Left renal pelvis (tissue), 4 donors: ENCODE data around the gene WDR17. TPM values are rescaled to one million over a fixed set of nuclear protein-coding genes. Genes with fewer than 3 reads are reported as not detected.
"Not testable (repeated sequence)": the region's sequence is repeated elsewhere in the genome, so short reads cannot be mapped to it uniquely, and the experiment has no call there.

Source experiments
- DNase-seq, 4 donors: peaks; one replicate each; pipeline ENCODE4 v3.0.0-alpha.2; 2013; ENCODE audit warnings: low read depth in 4 of 4, low spot score in 3 of 4
- polyA plus RNA-seq, 4 donors: library from polyadenylated mRNA; unstranded; fragments of 120-200 nt; gene quantifications; one replicate each; pipeline ENCODE4 v1.2.1, GENCODE V29; 2013; ENCODE audit not compliant: insufficient read length in 4 of 4

The WDR17 gene
- polyA plus RNA-seq, 4 donors: 1.5 to 10.0 (median 7.4) TPM

GRCh38 chr4:176188654-176189053 lies 123.0 kb downstream of the WDR17 start:
- DNase-seq: no peak

- no peak for DNase-seq
Measured at GRCh38 chr4:176189891-176190795, 124.5 kb downstream of the WDR17 start.

DNA sequence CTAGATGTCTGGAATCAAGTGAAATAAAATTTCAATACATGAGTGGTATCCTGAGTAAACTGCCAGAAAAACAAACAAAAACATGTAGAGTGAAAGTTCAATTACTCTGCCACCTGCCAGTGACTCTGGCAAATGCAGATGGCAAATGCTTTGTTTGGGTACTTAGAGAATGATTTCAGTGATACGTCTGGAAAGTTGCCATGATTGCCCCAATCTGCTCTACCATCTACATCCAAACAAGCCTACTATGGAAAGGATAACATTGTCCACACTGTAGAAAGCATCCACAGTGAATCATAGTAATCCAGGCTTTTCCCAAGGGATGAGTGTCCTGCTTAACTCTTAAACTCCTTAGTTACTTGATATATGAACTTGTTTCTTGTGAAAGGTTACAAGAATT lies 126.3 kb downstream of the WDR17 start:
- no peak for DNase-seq

DNA sequence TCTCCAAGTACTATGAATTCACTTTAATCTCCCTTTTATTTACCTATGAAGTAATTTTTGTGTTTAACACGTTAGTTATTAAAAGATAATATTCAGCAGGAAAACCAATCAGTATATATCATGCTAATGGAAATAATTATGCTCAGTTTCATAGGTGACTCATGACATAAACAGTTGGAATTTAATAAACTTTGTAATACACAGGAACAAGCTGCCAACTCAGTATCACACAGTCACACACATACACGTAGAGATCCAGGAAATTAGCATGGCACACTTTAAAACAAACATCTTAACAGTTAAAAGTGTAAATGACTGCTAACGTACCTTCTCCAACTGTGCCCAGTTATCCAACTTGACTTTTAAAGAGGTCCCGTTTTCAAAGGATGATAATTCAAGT lies 127.5 kb downstream of the WDR17 start:
- DNase-seq: no peak

- no peak for DNase-seq
Measured at GRCh38 chr4:176193938-176194337, 128.3 kb downstream of the WDR17 start.

GRCh38 chr4:176195184-176195978 lies 129.7 kb downstream of the WDR17 start, which contains the start of gene SPATA4:
Gene SPATA4, minus strand, starts transcription at chr4:176195585. Its CDS starts 23 bp downstream, at chr4:176195562.
- peak; percentile 72 to 80 (median 77) for DNase-seq

GRCh38 chr4:176198316-176198903 lies 132.8 kb downstream of the WDR17 start:
- DNase-seq: no peak

- DNase-seq: no peak
Measured at GRCh38 chr4:176205299-176205698, 139.7 kb downstream of the WDR17 start.

DNA sequence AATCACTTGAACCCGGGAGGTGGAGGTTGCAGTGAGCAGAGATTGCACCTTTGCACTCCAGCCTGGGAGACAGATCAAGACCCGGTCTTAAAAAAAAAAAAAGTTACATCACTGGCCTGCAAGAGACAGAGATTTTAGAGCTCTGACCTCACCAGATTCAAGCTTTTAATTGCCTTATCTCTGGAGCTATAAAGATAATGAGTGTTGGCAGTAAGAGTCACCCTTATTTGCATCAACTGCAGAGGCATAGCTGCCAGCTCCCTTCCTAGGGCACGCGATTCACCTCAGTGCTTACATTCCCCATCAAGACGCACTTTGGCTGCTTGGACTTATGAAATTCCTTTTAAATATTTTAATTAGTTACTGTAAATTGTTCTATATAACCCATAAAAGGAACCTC lies 142.2 kb downstream of the WDR17 start:
- no peak for DNase-seq

DNA sequence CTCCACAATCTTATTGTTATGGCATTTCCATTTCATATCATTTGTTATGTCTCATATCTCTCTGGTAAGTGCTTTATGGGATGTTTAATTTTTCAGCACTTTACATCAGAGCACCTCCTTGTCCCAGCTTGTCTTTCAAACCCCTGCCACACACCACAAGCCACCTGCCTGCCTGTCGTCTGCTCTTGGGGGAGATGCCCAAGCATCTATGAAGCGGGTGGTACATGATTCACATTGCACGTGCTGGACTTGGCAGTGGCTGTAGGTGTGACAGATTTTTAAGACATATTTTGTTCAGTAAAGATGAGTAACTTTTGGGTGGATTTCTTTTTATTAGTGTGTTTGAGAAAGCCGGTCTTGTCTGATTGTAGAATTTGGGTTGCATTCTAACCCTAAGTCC lies 143.9 kb downstream of the WDR17 start:
- no peak for DNase-seq

DNA sequence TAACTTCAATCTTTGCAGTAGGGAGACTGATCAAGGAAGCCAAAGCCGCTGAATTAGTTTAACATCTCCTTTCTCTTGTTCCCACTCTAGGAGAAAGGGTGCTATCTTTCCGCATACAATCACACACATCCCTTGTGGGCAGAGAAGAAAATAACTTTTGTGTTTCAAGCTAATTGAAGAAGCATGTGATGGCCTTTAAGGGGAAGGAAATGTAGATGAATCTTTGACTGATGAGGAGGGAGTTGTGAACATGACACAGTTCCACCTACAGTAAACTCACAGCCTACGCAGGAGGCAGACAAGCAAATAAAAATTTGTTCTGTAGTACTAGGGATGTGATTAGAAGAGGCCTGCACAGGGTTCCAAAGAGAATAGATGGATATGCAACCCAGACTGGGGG lies 144.5 kb downstream of the WDR17 start:
- DNase-seq: no peak

DNA sequence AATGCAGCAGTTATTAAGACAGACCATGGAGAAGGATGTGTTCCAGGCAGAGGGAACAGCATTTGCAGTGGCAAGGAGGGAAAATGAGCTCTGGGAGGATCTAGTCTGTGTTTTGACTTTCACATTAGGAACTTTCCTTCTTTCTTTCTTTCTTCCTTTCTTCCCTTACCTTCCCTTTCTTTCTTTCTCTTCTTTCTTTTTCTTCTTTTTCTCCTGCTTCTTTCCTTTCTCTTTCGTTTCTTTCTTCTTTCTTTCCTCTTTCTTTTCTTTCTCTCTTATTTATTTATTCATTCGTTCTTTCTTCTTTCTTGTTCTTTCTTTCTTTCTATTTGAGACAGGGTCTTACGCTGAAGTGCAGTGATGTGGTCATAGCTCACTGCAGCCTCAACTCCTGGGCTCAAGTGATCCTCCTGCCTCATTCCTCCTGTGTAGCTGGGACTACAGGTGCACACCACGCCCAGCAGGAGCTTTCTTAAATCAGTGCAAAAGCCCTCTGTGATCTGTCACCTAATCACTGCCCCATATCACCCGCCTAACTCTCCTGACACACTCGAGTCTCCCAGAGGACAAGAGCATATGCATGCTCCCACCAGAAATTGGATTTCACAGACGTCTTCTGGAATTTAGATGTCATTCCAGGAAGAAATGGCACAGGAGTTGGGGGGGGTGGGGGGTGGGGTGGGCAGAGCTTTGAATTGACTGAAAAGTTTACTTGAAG lies 145.1 kb downstream of the WDR17 start:
- no peak for DNase-seq

DNA sequence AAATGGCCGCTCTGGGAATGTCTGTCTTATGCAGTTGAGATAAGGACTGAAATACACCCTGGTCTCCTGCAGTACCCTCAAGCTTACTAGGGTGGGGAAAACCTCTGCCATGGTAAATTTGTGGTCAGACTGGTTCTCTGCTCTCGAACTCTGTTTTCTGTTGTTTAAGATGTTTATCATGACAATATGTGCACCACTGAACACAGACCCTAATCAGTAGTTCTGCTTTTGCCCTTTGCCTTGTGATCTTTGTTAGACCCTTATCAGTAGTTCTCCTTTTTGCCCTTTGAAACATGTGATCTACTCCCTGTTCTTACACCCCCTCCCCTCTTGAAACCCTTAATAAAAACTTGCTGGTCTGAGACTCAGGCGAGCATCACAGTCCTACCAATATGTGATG lies 146.7 kb downstream of the WDR17 start:
- DNase-seq: not testable (repeated sequence)

DNA sequence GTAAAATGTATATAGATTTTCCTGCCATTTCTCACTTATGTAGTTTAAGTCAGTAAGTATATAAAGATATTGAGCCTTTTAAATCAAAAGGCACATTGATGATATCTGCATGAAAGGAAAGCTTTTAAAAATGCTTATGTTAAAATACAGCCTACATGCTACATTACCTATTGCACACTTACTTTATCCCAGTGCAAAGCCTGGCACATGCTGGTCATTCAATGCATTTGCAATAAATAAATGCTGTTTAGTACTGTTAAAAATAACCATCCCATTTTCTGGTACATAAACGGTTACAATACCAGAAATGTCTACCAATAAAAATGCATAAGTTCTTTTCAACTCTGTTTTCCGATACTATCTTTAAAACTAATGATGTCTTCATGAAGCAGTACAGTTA lies 151.9 kb downstream of the WDR17 start:
- no peak for DNase-seq

- DNase-seq: no peak
Measured at GRCh38 chr4:176222149-176222548, 156.5 kb downstream of the WDR17 start.

DNA sequence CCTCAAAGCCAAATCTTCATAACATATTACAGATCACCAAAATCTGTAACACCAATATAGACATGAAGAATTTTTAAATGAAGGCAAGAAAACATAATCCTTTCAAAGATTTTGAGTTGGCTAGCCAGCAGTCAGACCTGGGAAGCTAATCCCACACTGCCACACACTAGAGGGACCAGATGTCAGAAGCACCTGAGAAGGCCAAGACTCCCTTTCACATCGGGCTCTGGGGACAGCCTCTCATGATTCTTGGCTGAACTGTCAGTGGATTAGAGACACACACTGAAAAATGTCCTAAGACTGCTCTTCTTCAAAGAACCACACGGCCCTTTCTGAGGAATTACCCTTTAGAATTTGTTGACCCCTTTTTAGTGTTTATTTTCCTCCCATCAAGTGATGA lies 157.9 kb downstream of the WDR17 start:
- DNase-seq: no peak

- no peak for DNase-seq
Measured at GRCh38 chr4:176226736-176227135, 161.1 kb downstream of the WDR17 start.

GRCh38 chr4:176229645-176230044 lies 164.0 kb downstream of the WDR17 start:
- no peak for DNase-seq
